SK-N-DZ (cell line): Measurements from ENCODE around the gene DENR.
"Not testable (repeated sequence)": the region's sequence is repeated elsewhere in the genome, so short reads cannot be mapped to it uniquely, and the experiment has no call there.

Experiments
- DNase-seq: peaks from one replicate; pipeline ENCODE4 v3.0.0-alpha.2; 2015; ENCODE audit warnings: low spot score

The DENR gene

GRCh38 chr12:122740351-122740750, 12.3 kb upstream of the DENR start:
- DNase-seq = peak; percentile 62

- DNase-seq = no peak
Observed at GRCh38 chr12:122743895-122744525, 8.6 kb upstream of the DENR start.

GRCh38 chr12:122747224-122748135, 5.1 kb upstream of the DENR start:
- no peak for DNase-seq

GRCh38 chr12:122749569-122750332, 2.9 kb upstream of the DENR start:
- DNase-seq = peak; percentile 71

- not testable (repeated sequence) for DNase-seq
Observed at GRCh38 chr12:122750781-122751515, 1.7 kb upstream of the DENR start.

- no peak for DNase-seq
Observed at GRCh38 chr12:122753319-122753650, 661 bp downstream of the DENR start.

GRCh38 chr12:122754790-122755189, 2.2 kb downstream of the DENR start:
- DNase-seq = no peak

- DNase-seq = no peak
Observed at GRCh38 chr12:122757568-122757967, 4.9 kb downstream of the DENR start.

- DNase-seq = no peak
Observed at GRCh38 chr12:122785503-122785902, 32.9 kb downstream of the DENR start.

- no peak for DNase-seq
Observed at GRCh38 chr12:122788387-122788786, 35.8 kb downstream of the DENR start.

GRCh38 chr12:122789637-122790036, 37.0 kb downstream of the DENR start:
- DNase-seq = peak; percentile 27

GRCh38 chr12:122790393-122791075, 37.9 kb downstream of the DENR start:
- DNase-seq = no peak

GRCh38 chr12:122793685-122794106, 41.1 kb downstream of the DENR start:
- peak; percentile 64 for DNase-seq

- DNase-seq = no peak
Observed at GRCh38 chr12:122795807-122796206, 43.2 kb downstream of the DENR start.

- no peak for DNase-seq
Observed at GRCh38 chr12:122799641-122800243, 47.1 kb downstream of the DENR start.

- no peak for DNase-seq
Observed at GRCh38 chr12:122803937-122804336, 51.3 kb downstream of the DENR start.

GRCh38 chr12:122804957-122805356, 52.3 kb downstream of the DENR start:
- DNase-seq = not testable (repeated sequence)

- no peak for DNase-seq
Observed at GRCh38 chr12:122807651-122808050, 55.0 kb downstream of the DENR start.

- DNase-seq = no peak
Observed at GRCh38 chr12:122811777-122812176, 59.2 kb downstream of the DENR start.

- DNase-seq = no peak
Observed at GRCh38 chr12:122813310-122813713, 60.7 kb downstream of the DENR start.
